COLO668 (cell line): Measurements from ENCODE around the gene KRT78.
"Not testable (repeated sequence)": the region's sequence is repeated elsewhere in the genome, so short reads cannot be mapped to it uniquely, and the experiment has no call there.

Experiments used
- DNase-seq: peaks from one replicate; lab custom pipeline; 2025; ENCODE audit not compliant: unreplicated experiment; lab: John Stamatoyannopoulos, UW

The KRT78 gene

DNA sequence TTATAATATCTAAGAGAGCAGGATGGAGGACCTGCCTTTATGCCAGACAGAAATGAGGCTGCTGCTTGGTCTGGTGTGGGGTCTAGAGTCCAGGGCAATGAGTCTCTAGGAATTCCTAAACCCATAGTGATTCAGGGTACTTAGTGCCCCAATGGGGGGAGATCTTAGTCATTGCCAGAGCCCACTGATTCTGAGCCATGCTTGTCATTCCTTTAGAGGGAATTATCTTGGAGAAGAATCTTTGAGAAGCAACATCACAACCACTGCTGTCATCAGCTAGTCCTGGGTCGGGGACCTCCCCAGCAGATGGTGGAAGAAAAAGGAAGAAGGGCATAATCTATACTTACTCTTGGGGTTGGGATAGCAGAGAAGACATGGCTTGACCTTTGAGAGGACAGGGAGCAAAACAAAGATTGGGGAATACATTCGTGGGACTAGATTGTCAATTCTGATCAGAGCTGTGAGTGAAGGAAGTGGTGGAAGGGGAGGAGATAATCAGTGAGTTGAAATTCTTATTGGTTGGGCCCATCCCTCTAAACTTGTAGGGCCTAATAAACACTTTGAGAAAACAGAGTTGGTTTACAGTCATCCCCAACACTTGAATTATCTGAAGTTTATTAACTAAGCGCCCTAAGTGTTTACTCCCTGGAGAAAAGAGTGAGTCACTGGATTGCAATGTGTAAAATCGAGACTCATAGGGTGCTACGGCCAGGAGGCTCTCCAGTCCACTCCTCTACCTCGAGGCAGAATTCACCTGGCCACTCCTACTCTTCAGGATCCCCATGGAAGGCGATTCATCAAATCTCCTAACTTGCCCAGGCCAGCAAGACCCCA lies 49.9 kb downstream of the KRT78 start:
- DNase-seq = no peak

DNA sequence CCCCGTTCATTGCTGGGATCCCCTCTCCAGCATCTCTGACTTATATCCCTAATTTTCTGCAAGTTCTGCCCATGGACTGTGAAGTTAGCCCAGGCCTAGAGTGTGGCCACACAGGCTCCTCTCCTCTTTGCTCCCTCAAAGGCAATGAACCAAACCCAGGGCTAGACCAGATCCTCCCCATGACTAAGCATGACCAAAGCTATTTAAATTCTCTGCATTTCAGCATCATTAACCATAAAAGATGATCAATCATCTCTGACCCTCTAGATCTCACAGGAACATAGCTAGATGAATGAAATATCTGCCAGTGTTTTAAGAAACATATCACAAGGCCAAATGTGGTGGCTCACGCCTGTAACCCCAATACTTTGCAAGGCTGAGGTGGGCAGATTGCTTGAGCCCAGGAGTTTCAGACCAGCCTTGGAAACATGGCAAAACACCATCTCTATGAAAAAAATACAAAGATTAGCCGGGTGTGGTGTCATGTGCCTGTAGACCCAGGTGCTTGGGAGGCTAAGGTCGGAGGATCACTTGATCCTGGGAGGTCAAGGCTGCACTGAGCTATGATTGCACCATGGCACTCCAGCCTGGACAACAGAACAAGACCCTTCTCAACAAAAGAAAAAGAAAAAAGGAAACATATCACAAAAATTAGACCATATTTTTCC lies 50.7 kb downstream of the KRT78 start:
- no peak for DNase-seq

GRCh38 chr12:52797529-52797894 lies 51.3 kb downstream of the KRT78 start:
- DNase-seq = no peak

- no peak for DNase-seq
These were observed 51.8 kb downstream of the KRT78 start for GRCh38 chr12:52796839-52797528.

DNA sequence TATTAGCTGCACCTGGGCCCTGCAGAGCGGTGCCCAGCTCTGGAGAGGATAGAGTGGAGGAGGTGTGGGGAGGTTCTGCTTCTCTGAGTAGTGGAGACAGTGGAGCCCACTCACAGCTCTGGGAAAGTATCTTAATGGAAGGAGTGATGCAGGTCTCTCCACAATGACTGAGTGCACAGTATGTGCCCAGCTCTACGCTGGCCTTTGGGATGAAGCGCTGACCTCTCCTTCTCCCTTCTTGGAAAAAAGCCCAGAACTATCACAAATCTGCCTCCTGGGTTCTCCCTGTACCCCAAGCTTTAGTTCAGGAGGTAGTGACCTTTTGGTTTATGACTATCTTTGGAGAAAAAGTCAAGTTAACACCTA lies 52.4 kb downstream of the KRT78 start:
- DNase-seq = no peak

DNA sequence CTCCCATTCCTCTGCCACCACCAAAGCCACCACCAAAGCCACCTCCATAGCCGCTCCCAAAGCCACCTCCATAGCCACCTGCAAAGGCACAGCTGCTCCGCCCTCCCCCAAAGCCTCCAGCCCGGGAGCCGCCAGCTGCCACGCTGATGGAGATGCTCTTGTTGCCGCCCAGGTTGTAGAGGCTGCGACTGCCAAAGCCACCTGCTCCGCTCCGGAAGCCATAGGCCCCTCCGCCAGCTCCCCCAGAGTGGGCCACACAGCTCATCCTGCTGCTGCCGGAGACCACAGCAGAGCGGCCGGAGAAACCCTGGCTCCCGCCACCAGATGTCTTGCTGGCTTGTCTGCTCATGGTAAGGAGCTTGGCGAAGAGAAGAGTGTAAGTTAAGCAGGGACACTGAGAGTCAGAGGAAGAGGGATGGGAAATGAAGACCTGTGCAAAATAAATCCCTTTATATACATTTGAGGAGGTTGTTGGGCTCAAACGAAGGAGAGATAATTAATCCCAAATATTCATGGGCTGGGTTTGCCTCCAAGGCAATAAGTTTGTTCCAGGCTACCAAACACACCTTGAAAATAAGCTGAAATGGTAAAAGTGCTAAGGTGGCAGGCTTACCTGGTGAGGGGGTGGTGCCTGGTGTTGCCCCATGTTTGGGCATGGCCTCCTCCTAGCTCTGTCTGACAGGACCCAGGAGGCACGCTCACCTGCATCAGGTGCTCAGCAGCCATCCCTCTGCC lies 52.9 kb downstream of the KRT78 start, which contains the start of gene KRT3:
TSS of gene KRT3 (minus strand) at position 424 of the 735 bp plus-strand sequence. CDS start at position 349, 75 bp downstream.
- DNase-seq = peak; percentile 46

GRCh38 chr12:52795332-52795674 lies 53.5 kb downstream of the KRT78 start:
- not testable (repeated sequence) for DNase-seq

DNA sequence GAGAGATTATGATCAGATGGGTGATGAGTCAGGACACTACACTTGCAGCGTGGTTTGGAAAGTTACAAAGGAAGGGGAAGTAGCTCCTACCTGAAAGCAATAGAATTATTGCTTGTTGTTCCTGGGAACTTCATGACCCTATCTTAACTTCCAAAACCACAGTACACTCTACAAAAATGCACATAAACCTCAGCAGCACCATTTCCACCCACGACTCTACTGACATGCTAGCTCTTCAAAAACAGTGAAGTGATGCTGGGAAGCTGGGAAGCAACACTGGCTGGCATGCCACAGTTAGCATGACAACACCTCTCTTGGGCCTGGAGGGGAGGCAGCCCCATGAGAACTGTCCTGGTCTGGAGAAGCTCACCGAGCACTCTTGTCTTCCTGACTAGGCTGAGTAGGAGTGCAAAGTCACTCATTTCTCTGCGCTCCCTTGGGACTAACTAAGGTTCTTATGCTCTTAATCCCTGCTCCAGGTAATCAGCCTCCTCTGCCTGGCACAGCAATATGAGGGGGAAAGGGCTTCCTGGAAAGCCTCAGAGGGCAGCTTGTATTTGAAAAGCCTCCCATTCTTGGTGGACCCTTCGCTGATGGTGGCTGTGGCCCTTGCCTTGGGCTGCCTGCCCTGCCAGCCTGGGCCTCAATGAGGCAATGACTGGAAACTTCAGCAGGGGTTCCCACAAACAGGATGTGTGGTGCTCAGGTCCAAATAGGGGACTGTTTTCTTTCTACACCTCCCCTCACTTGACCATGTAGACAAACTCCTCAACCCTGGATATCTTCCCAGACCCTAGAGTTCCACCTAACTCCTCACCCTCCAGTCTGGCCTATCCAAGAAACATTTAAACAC lies 54.1 kb downstream of the KRT78 start:
- no peak for DNase-seq

DNA sequence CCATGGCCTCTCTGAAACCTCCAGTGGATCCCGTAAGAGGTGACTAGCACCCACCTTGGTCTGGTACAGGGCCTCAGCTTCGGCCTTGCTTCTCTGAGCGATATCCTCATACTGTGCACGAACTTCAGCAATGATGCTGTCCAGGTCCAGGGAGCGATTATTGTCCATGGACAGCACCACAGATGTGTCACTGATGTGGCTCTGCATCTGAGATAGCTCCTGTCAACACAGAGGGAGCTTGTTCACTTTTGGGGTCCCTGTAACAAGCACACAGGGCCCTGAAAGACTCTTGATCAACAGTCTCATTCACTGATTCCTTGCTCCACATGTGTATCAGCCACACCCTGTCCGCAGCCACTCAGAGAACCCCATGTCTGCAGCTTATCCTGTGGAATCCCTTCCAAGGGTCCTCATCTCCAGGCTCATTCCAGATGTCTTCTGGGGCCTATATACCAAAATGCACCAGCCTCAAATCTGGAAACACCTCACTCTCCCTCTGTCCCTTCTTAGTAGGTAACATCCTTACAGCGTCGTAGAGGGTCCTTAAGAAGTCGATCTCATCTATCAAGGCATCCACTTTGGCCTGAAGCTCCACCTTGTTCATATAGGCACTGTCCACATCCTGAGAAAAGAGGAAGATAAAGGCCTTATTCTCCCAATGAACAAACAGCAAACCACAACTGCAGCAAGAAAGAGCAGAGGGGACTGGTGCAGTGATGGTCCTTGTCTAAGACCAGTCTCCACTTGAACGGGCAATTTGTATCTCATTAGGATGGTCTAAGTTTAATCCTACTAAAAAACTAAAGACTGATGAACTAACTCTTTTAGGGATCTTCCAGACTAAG lies 56.4 kb downstream of the KRT78 start:
- no peak for DNase-seq

DNA sequence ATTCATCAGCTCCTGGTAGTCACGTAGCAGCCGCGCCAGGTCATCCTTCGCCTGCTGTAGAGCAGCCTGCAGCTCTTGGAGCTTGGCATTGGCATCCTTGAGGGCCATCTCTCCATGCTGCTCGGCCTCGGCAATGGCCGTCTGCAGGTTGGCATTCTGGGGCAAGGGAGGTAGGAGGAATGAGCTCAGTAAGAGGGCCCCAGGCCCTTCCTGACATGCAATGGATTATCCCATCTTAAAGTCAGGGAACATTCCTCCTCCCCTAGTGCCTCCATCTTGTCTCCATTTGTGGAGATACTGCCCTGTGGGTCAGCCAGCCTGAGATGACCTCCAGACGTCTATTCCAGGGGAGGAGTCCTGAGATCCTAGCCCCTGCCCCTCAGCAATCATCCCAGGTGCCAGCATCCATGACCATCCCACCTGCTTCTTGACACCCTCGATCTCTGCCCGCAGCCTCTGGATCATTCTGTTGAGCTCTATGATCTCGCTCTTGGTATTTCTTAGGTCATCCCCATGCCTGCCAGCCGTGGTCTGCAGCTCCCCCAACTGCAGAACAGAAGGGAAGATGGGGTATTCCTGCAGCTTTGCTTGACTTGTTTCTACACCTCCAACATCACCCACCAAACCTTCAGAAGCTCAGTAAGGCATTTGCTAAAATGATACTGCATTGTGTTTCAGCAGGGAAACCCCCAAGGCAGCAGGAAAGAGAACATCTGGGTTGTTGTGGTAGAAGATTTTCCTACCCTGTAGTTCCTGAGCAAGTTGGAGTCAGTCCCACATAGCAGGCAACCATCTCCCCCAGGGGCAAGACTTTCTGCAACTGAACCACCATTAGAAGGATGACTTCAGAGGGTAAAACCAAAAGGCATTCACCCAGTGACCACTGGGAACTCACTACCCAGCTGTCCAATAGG lies 57.3 kb downstream of the KRT78 start:
- DNase-seq = no peak

- DNase-seq = no peak
These were observed 58.1 kb downstream of the KRT78 start for GRCh38 chr12:52790427-52791270.

- DNase-seq = peak; percentile 33
These were observed 59.0 kb downstream of the KRT78 start for GRCh38 chr12:52789637-52790426.

- no peak for DNase-seq
These were observed 59.7 kb downstream of the KRT78 start for GRCh38 chr12:52788876-52789636.

DNA sequence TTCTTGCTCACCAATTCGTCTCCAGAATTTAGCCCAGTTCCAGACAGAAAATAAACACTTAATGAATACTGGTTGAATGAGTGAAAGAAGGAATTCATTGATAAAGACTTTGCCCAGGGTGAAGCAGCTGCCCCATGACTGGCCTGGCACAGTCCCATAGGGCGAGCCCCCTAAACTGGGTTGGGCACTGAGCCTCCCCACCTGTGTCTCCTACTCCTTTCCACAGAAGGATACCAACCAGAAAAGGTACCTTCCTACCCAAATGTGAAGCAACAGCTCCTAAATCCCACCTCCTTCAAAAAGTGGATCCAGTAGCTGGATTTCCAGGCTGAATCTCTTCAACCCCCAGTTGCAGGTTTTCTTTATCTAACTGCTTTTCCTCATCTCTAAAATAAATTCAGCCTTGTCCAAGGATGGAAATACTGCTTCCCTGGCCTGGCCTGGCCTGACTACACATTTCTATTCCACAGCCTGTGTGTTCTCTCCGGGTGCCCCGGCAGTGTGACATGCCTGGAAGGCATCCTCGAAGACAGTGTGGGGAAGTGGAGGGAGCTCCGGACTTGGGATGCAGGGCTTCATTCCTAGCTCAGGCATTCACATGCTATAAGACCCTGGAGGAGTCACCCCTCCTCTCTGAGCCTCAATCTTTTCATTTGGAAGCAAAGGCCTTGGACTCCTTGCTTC lies 60.5 kb downstream of the KRT78 start:
- no peak for DNase-seq
